Neuronal stem cell (in vitro differentiated cells): ENCODE data around the gene UGT1A4.
"Not testable (repeated sequence)": the region's sequence is repeated elsewhere in the genome, so short reads cannot be mapped to it uniquely, and the experiment has no call there.

Source experiments
- DNase-seq: peaks from one replicate; pipeline ENCODE4 v3.0.0-alpha.2; 2013; ENCODE audit warnings: low spot score
- H2AFZ ChIP-seq: one replicate; pipeline ENCODE4 v1.6.1; 2013; ENCODE audit warnings: mild to moderate bottlenecking, low read length, inconsistent platforms
- H2AK5ac ChIP-seq: 2 replicates; pipeline ENCODE4 v1.6.1; 2013; ENCODE audit warnings: low read depth, mild to moderate bottlenecking, inconsistent platforms, low read length, moderate library complexity, mixed read lengths
- H2BK120ac ChIP-seq: 2 replicates; pipeline ENCODE4 v1.6.1; 2013; ENCODE audit warnings: low read depth, mild to moderate bottlenecking, inconsistent platforms, low read length, moderate library complexity, mixed read lengths
- H2BK12ac ChIP-seq: one replicate; pipeline ENCODE4 v1.6.1; 2013; ENCODE audit warnings: low read length, inconsistent platforms
- H2BK15ac ChIP-seq: 2 replicates; pipeline ENCODE4 v1.6.1; 2013; ENCODE audit warnings: mild to moderate bottlenecking, low read length, inconsistent platforms, mixed read lengths
- H2BK5ac ChIP-seq: one replicate; pipeline ENCODE4 v1.6.1; 2013; ENCODE audit warnings: inconsistent platforms, mild to moderate bottlenecking, low read length, moderate library complexity
- H3K14ac ChIP-seq: one replicate; pipeline ENCODE4 v1.6.1; 2013; ENCODE audit warnings: low read length, inconsistent platforms
- H3K18ac ChIP-seq: 2 replicates; pipeline ENCODE4 v1.6.1; 2013; ENCODE audit warnings: low read length, inconsistent platforms
- H3K23ac ChIP-seq: 2 replicates; pipeline ENCODE4 v1.6.1; 2013; ENCODE audit warnings: low read depth, mild to moderate bottlenecking, mixed read lengths, low read length, inconsistent platforms; ENCODE audit not compliant: poor library complexity
- H3K27ac ChIP-seq: replicated peaks from 3 replicates; pipeline ENCODE4 v1.5.1; 2013; ENCODE audit warnings: low read length, inconsistent platforms
- H3K27me3 ChIP-seq, 3 experiments: 2 replicates each; pipeline ENCODE4 v1.6.1; 2013; ENCODE audit warnings: low read length in 3 of 3, mild to moderate bottlenecking in 2 of 3, inconsistent platforms in 1 of 3, low read depth in 1 of 3, mixed read lengths in 1 of 3, moderate library complexity in 1 of 3; ENCODE audit not compliant: control insufficient read depth in 3 of 3, insufficient read depth in 3 of 3
- H3K36me3 ChIP-seq, 2 donors: replicated peaks in 1 of 2; 2 replicates each; pipeline ENCODE4 v1.6.1; 2013; ENCODE audit warnings: low read length in 2 of 2; ENCODE audit not compliant: control insufficient read depth in 2 of 2, insufficient read depth in 2 of 2
- H3K4ac ChIP-seq: 2 replicates; pipeline ENCODE4 v1.6.1; 2013; ENCODE audit warnings: inconsistent platforms, mild to moderate bottlenecking, low read length, moderate library complexity
- H3K4me1 ChIP-seq, 2 donors: 1 replicate in 1 of 2; 2 replicates in 1 of 2; pipeline ENCODE4 v1.6.1; 2013; ENCODE audit warnings: low read length in 2 of 2, low read depth in 1 of 2; ENCODE audit not compliant: control insufficient read depth in 2 of 2, insufficient read depth in 1 of 2
- H3K4me2 ChIP-seq: one replicate; pipeline ENCODE4 v1.6.1; 2013; ENCODE audit warnings: mild to moderate bottlenecking, low read length, inconsistent platforms; ENCODE audit not compliant: insufficient read depth, poor library complexity, severe bottlenecking
- H3K4me3 ChIP-seq, 2 donors: 2 replicates each; pipeline ENCODE4 v1.5.1; 2013; ENCODE audit warnings: low read length in 2 of 2, mild to moderate bottlenecking in 2 of 2, inconsistent platforms in 1 of 2, moderate library complexity in 1 of 2
- H3K79me1 ChIP-seq: one replicate; pipeline ENCODE4 v1.6.1; 2013; ENCODE audit warnings: low read depth, mild to moderate bottlenecking, inconsistent platforms, low read length, moderate library complexity
- H3K9ac ChIP-seq: one replicate; pipeline ENCODE4 v1.6.1; 2013; ENCODE audit warnings: mild to moderate bottlenecking, low read depth, low read length, inconsistent platforms; ENCODE audit not compliant: poor library complexity
- H3K9me3 ChIP-seq, 2 donors: replicated peaks in 1 of 2; 2 replicates each; pipeline versions ENCODE3 to v1.6.1; 2013; ENCODE audit warnings: low read length in 2 of 2, mild to moderate bottlenecking in 2 of 2, inconsistent platforms in 1 of 2, low read depth in 1 of 2, mixed read lengths in 1 of 2, moderate library complexity in 1 of 2; ENCODE audit not compliant: control insufficient read depth in 2 of 2, insufficient read depth in 1 of 2
- H4K8ac ChIP-seq: one replicate; pipeline ENCODE4 v1.6.1; 2013; ENCODE audit warnings: low read depth, mild to moderate bottlenecking, inconsistent platforms, low read length, moderate library complexity
- H4K91ac ChIP-seq: one replicate; pipeline ENCODE4 v1.6.1; 2013; ENCODE audit warnings: low read length, low read depth, mild to moderate bottlenecking, inconsistent platforms; ENCODE audit not compliant: poor library complexity
- WGBS, 2 donors: extraction: QIAGEN DNeasy Blood & Tissue Kit; methylation state at CpG; one replicate each; pipeline ENCODE4 v1.1.7; 2013; ENCODE audit warnings: missing lambda C conversion rate in 2 of 2, mixed read lengths in 1 of 2; ENCODE audit not compliant: insufficient read length in 2 of 2, insufficient replicate concordance in 1 of 2; ENCODE audit errors: extremely low coverage in 2 of 2; 5-methylcytosine and 5-hydroxymethylcytosine counted together

UGT1A4 gene

DNA sequence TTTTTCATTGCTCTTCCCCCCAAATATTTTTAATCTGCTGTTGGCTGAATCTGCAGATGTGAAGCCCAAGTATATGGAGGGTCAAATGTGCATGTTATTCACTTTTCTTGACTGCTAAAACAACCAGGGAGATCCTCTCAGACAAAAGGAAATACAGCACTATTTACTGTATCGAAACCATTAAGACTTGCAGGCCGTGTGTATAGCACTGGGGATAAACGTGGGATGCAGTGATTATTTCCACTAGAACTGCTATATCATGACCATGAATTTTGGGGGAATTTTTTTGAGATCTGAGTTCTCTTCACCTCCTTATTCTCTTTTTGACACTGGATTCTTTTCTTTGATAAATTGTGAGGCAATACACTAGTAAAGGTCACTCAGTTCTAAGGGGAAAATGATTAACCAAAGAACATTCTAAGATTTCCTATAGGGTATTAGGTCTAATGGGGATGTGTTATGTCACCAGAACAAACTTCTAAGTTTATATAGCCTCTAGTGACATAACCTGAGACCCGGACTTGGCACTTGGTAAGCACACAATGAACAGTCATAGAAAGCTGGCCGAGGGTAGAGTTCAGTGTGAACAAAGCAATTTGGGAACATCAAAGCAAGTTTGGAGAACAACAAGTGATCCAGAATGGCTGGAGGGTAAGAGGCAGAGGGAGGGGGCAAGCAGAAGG lies 26.7 kb downstream of the UGT1A4 start:
- Histone ChIP-seq H2AK5ac (no peak overlapping the region), H3K4me3 (no peak overlapping the region), H2BK120ac (no peak overlapping the region), H3K4ac (no peak overlapping the region), H2AFZ (no peak overlapping the region), H2BK5ac (no peak overlapping the region), H3K79me1 (no peaks in the 10 kb centered on the region), H2BK15ac (no peak overlapping the region), H4K91ac (no peak overlapping the region), H3K9me3 (peaks cover 0 to 3% of the 10 kb centered on the region in 2 donors), H3K18ac (no peak overlapping the region), H3K27ac (no peak overlapping the region), H3K9ac (no peak overlapping the region), H3K27me3 (no peaks in the 10 kb centered on the region), H3K4me1 (no peaks in the 10 kb centered on the region), H2BK12ac (no peak overlapping the region), H4K8ac (no peak overlapping the region), H3K36me3 (no peaks in the 10 kb centered on the region), H3K4me2 (no peak overlapping the region), H3K23ac (no peak overlapping the region), H3K14ac (no peak overlapping the region)
- no peak for DNase-seq
- WGBS, 2 donors = no CpG with 5 or more reads among the region's 5 CpGs

DNA sequence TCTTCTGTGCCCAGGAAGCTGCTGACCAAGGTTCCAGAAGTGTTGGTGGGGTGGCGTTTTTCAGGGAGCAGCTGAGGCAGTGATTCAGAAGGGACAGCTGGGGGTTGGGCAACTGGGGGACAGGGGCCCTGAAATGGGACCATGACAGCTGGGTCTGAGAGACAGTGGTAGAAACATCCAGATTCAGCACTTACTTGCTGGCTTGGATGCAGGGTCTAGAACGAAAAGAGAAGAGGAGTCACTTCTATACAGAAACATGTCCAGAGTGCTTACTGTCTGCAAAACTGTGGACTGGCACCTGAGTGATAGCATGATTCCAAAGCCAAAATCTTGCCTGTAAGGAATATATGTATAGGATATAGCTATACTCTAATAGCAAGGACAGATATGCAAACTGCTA lies 27.3 kb downstream of the UGT1A4 start:
- H2BK5ac ChIP-seq, H2BK12ac ChIP-seq, H3K14ac ChIP-seq, H3K4me2 ChIP-seq, H3K9me3 ChIP-seq, DNase-seq, H3K27ac ChIP-seq, H3K27me3 ChIP-seq, H4K91ac ChIP-seq, H4K8ac ChIP-seq, H3K18ac ChIP-seq, H2BK120ac ChIP-seq, H3K4me1 ChIP-seq, H2BK15ac ChIP-seq, H2AFZ ChIP-seq, H3K4ac ChIP-seq, H3K23ac ChIP-seq, H3K9ac ChIP-seq, H3K79me1 ChIP-seq, H3K4me3 ChIP-seq, H3K36me3 ChIP-seq, H2AK5ac ChIP-seq: not testable (repeated sequence)
- WGBS, 2 donors = no CpG with 5 or more reads among the region's 2 CpGs

DNA sequence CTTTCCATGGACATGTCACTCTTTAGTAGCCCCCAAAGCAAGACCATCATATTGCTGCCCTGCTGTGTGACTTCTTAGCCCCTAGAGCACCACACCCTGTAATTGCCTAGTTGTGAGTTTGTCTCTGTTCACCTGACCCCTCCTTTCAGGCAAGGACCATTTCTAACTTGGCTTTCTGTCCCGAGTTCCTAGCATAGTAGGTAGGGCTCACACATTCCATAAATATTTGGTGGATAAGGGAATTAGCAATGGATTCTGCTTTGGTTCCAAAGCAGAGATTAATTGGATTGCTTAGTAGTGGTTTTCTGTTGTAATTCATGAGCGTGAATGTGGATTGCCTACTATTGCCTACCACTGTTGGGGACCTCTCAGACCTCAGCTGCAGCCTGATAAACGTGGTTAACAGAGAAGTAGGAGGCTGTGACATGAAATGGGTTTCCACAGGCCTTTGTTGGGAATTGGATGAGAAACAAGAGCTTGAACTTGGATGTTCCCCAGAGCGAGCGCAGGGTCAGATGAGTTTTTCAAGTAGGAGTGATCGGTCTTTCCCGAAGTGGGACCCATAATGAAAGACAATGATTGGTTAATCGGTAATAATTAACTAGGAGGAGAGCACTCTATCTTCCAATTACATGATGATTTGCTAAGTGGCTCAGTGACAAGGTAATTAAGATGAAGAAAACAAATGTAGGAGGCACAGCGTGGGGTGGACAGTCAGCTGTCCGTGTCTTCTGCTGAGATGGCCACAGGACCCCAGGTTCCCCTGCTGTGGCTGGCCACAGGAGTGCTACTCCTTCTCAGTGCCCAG lies 28.1 kb downstream of the UGT1A4 start:
- Histone ChIP-seq H2AK5ac (no peak overlapping the region), H3K18ac (no peak overlapping the region), H3K4me1 (no peaks in the 10 kb centered on the region), H4K8ac (no peak overlapping the region), H3K14ac (no peak overlapping the region), H2BK5ac (no peak overlapping the region), H3K9me3 (peaks cover 4 to 13% of the 10 kb centered on the region in 2 donors), H3K4ac (no peak overlapping the region), H3K79me1 (no peaks in the 10 kb centered on the region), H3K23ac (no peak overlapping the region), H3K4me2 (no peak overlapping the region), H3K27ac (no peak overlapping the region), H2BK12ac (no peak overlapping the region), H4K91ac (no peak overlapping the region), H3K9ac (no peak overlapping the region), H2AFZ (no peak overlapping the region), H2BK15ac (no peak overlapping the region), H2BK120ac (no peak overlapping the region), H3K36me3 (no peaks in the 10 kb centered on the region), H3K27me3 (no peaks in the 10 kb centered on the region), H3K4me3 (no peak overlapping the region)
- no peak for DNase-seq
- no CpG with 5 or more reads among the region's 10 CpGs for WGBS, 2 donors

DNA sequence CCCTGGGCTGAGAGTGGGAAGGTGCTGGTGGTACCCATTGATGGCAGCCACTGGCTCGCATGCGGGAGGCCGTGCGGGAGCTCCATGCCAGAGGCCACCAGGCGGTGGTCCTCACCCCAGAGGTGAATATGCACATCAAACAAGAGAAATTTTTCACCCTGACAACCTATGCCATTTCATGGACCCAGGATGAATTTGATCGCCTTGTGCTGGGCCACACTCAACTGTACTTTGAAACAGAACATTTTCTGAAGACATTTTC lies 28.7 kb downstream of the UGT1A4 start:
- H3K9ac ChIP-seq = no peak overlapping the region
- peaks cover 4 to 13% of the 10 kb centered on the region in 2 donors for H3K9me3 ChIP-seq
- H3K18ac ChIP-seq = no peak overlapping the region
- H3K23ac ChIP-seq = no peak overlapping the region
- no peak overlapping the region for H2BK5ac ChIP-seq
- H4K91ac ChIP-seq = no peak overlapping the region
- H3K14ac ChIP-seq = no peak overlapping the region
- WGBS, 2 donors = no CpG with 5 or more reads among the region's 6 CpGs
- H3K36me3 ChIP-seq = no peaks in the 10 kb centered on the region
- no peaks in the 10 kb centered on the region for H3K4me1 ChIP-seq
- H2AK5ac ChIP-seq = no peak overlapping the region
- no peak overlapping the region for H2BK12ac ChIP-seq
- no peaks in the 10 kb centered on the region for H3K27me3 ChIP-seq
- no peak overlapping the region for H2BK15ac ChIP-seq
- H2BK120ac ChIP-seq = no peak overlapping the region
- no peak for DNase-seq
- H3K4ac ChIP-seq = no peak overlapping the region
- no peak overlapping the region for H3K4me2 ChIP-seq
- no peak overlapping the region for H4K8ac ChIP-seq
- no peaks in the 10 kb centered on the region for H3K79me1 ChIP-seq
- H2AFZ ChIP-seq = no peak overlapping the region
- H3K4me3 ChIP-seq = no peak overlapping the region
- H3K27ac ChIP-seq = no peak overlapping the region
